Head of caudate nucleus (tissue), 42 donors: ENCODE data around the gene PHLPP2.

Source experiments
- DNase-seq, 42 donors: peaks; one replicate each; pipeline versions ENCODE4 v3.0.0 to v3.0.0-alpha.2; 2020 to 2021; ENCODE audit warnings: mixed read lengths in 7 of 42
- intact Hi-C: fragments of 100-400 bp; cut with DNase I; formaldehyde crosslinking; loops from one replicate; pipeline ENCODE4 v1.15.0; 2022

Gene PHLPP2

DNA sequence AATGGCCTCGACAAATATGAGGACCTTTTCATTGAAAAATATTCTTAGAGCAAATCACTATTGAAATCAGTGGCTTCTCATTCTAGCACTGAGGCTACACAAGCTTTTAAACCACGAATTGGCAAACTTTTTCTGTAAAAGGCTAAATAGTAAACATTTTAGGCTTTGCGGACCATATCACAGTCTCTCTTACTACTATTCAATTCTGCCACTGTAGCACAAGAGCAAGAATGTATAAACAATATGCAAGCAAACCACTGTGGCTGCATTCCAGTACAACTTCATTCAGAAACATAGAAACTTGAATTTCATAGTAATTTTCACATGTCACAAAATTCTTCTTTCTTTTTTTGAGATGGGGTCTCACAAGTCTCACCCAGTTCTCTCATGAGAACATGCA, 49.1 kb downstream of the PHLPP2 start:
- no peak for DNase-seq
- intact Hi-C loops, result no loop called here

DNA sequence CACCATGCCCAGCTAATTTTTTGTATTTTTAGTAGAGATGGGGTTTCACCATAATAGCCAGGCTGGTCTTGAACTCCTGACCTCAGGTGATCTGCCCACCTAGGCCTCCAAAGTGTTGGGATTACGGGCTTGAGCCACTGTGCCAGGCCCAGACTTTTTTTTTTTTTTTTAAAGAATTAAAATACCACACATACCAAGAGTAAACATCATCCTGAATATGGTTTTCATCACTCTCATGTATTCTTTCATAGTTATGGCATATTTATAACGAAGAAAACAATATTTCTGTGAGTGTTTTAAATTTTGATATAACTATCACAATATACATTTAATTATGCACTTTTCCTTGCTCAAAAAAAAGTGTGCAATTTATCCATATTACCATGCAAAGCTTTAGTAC, 50.3 kb downstream of the PHLPP2 start:
- DNase-seq, result no peak
- intact Hi-C loops, result no loop called here

DNA sequence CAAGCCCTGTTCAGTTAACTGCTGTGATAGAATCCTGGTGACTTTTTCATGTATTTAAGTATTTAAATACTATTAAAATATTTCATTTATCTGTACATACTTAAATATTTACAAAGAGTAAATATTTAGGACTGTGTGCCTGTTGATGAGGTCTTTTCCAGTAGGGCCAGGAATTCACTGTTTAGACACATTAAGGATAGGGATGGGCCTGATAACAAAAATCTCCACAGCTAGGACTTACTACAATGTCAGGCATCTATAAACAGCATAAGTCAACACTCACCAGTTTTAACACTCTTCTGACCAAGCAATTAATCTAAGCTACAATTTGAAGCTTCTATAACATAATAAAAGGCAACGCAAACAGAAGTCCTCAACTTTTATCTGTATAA, 50.9 kb downstream of the PHLPP2 start:
- intact Hi-C loops, result no loop called here
- no peak for DNase-seq

DNA sequence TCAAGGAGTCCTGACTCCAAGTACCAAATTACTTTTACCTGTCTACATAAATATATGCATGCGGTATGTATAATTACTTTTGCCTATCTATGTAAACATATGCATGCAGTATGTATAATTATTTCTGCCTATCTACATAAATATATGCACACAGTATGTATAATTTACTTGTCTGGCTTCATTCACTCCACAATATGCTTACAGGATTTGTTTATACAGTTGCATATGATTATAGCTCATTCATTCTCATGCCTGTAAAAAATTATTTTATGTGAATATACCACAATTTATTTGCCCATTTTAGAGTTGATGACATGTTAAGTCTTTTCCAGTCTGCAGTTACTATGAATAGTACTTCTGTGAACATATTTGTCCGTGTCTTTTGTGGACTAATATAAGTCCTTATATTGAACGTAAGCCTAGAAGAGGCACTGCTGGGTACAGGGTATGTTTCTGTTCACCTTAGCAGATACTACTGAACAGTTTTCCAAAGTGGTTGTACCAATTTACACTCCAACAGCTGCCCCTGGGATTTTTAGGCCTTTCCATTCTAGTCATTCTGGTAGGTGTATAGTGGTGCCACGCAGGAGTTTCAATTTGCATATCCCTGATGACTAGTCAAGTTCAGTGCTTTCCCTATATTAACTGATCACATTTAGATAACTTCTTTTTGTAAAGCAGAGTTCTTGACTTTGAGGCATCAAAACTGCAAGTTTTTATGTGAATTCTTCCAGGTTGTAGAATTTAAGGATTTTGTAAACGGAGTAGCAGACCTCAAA, 51.5 kb downstream of the PHLPP2 start:
- no peak for DNase-seq
- intact Hi-C loops, result no loop called here

DNA sequence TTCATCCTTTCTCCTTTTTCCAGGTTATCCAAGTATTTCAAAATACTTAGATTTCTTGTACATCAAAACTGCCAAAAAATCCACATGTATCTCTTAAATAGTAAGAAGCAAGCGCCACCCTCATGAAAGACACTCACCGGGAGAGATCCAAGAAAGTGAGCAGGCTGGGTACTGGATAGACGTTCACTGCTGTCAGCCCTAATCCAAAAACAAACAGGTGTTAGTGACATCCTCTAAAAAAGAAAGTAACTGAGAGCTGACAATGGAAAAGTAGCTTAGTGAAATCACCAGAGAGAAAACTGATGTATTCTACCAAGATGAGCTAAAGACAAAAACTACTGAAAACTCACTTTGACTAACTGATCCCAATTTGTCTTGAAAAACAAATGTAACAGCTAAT, 52.4 kb downstream of the PHLPP2 start:
- intact Hi-C loops, result no loop called here
- DNase-seq, result no peak

DNA sequence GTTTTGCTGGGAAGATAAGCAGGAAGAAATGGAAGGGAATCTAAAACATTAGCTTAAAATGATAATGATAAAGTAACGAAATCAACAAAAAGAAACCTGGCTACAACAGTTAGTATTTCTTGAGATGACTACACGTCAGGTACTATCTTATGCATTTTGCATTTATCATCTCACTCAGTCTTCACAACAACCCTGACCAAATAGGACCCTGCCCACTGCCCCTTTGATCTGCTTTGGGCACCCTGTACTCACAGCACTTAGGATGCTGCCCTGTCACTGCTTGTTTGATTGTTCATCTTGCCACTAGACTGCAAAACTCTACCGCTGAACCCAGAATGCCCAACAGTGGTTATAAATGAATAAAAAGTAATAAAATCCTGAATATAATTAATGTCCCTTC, 53.3 kb downstream of the PHLPP2 start:
- no peak for DNase-seq
- intact Hi-C loops, result no loop called here

DNA sequence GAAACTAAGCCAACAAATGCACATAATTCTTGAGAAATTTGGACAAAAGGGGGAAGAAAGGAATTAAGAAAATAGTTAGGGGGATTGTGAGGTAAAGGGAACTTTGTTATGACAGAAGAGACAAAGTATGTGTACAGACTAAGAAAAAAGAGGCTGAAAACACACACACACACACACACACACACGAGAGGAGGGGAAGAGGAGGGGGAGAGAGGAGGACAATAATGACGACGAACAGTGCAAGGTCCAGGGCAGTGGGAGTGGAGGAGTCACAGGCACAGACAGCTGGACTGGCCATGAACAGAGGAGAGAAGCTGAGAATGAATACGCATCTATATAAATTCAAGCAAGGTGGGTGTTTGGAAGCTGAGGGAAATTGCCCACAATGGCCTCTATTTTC, 54.0 kb downstream of the PHLPP2 start:
- intact Hi-C loops, result no loop called here
- no peak for DNase-seq

DNA sequence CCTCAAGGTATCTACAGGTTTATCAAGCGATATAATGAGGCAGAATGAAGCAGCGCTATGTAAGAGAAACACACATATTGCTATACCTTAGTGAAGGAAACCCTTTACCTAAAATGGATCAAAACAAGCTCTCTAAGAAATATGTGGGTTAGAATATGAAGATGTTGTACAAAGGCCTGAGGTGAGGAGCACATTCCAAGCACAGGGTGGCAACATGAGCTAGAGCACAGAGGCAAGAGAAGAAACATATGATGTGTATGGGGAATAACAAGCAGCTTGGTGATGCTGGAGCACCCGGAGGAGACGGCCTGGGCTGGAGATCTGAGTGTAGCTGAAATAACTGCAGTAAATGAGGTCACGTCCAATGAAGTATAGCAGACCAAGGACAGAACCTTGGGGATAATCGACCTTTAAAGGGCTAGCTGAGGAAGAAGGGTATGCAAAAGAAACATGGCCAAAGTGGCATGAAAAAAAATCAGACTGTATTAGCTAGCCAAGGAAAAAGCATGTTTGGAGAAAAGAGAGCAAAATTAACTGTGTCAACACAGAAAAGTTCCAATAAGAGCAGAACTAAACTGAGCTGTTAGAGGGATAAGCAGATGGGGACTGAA, 54.5 kb downstream of the PHLPP2 start:
- DNase-seq, result no peak
- intact Hi-C loops, result no loop called here

DNA sequence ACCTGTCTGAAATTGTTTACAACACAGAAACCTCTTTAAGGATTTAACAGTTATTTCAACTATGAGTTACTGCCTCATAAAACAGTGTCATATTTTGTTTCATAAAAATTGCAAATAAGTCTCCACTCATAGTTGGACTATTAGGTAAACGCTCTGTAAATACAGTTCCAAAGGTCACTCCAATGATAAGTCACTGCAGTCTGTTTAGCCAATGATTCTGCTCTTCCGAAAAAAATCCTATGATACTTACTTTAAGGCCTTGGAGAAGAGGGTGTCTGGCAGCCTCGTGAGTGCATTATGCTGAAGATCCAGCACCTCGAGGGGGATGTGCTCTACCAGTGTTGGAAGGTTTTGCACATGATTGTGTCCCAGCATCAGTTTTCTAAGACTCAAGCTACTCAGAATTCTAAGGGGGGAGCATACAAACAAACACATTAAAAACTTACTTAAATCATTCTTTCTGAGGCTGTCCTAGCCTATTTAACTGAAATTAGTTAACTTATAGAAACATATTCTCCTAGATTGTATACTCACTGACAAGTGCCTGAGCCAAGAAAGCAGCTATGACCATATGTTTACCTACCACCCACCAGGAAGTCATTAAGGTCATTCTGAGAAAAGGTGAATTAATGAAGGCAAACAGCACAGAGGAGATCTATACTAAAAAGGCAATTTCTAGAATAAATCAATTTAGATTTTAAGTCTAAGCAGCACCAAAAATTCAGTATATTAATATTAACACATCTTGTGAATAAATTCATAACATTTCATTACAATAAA, 57.4 kb downstream of the PHLPP2 start:
- DNase-seq, result no peak
- intact Hi-C loops, result no loop called here

DNA sequence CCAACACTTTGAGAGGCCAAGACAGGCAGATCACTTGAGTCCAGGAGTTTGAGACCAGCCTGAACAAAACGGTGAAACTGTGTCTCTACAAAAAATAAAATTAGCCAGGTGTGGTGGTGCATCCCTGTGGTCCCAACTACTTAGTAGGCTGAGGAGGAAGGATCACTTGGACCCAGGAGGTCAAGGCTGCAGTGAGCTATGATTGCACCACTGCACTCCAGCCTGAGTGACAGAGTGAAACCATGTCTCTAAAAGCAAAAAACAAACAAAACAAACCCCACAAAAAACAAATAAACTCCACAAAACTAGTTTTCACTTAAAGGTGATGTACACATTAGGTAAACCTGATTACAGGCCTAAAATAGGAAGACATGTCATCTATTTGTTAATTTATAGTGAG, 58.2 kb downstream of the PHLPP2 start:
- DNase-seq, result no peak
- intact Hi-C loops, result no loop called here

DNA sequence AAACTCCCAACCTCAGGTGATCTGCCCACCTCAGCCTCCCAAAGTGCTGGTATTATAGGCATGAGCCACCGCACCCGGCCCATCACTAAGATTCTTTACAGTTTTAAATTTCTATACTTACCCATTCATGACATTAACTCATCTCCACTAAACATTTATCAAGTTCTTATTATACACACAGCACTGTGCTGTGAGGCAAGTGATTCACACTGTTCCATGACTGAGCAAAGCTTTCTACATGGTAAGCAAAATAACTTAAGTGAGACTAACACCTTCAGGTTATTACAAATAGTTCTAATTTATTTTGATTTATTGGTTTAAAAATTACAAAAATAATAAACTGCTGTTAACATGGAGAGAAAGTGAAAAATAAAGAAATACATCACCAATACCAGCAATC, 65.0 kb downstream of the PHLPP2 start:
- intact Hi-C loops, result no loop called here
- no peak for DNase-seq

DNA sequence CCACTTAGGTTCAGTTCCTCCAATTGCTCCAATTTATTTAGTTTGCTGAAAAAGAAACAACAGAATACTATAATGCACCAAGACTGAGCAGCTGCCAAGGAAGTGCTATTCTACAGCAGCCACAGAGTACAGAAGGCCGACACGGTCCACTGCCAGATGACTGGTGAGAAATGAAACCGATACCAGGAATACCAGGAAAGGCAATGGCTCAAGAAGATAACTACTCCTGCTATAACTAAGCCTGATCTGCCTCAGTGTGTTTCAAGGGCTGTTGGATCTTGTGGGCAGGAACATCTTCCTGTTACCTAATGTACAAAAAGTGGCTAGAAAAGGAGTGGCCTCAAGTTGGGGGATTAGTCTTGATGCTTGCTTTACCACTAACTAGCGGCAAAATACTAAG, 65.7 kb downstream of the PHLPP2 start:
- no peak for DNase-seq
- intact Hi-C loops, result no loop called here

DNA sequence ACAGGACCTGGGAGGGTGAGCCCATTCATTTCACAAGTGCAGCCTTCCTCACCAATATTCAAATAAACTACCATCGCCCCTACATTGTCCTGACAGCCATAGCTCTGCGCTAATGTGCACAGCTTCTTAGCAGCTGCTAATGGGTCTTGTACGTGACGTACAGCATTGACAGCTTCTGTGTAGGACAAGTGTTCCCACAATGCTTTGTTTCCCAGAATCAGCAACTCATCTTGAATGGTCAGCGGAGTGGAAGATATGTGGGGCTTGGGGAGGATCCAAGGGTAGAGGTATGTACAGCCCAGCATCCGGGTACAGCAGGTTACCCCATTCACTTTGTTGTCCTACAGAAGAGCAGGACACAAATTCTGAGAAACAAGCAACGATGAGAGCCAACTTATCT, 74.8 kb downstream of the PHLPP2 start:
- no peak for DNase-seq
- intact Hi-C loops, result no loop called here

DNA sequence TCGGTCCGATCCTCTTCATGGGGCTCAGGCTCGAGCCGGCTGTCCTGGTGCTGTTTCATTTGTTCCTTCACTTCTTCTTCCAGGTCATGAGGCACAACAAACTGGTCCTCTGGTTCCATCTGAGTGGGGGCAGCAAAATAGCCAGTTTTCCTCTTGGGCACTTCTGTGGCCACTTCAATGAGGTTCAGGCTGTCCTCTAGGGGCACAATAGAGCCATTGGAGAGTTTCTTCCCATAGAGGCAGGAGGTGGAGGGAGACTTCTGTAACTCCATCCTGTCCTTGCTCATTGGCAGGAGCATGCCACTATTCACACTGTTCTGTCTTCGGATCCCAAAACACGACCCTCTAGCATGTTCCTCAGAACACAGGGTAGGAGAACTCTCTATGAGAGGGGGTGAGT, 75.6 kb downstream of the PHLPP2 start:
- intact Hi-C loops, result no loop called here
- DNase-seq, result no peak

DNA sequence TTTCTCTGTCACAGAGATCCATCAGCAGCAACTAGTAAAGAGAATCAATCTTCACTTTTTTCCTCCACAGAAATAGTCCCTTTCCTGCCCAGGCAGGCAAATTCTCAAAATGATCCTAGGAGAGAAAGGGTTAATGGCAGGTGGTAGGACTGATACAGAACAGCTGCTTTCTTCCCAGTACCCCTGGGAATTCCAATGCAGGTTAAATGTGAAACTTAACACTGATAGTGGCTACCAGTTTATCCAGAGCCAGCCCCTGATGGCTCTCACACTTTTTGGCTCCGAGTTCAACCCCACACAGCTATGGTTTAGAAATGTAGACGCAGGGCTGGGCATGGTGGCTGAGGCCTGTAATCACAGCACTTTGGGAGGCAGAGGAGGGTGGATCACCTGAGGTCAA, 76.3 kb downstream of the PHLPP2 start:
- DNase-seq, result no peak
- intact Hi-C loops, result no loop called here

DNA sequence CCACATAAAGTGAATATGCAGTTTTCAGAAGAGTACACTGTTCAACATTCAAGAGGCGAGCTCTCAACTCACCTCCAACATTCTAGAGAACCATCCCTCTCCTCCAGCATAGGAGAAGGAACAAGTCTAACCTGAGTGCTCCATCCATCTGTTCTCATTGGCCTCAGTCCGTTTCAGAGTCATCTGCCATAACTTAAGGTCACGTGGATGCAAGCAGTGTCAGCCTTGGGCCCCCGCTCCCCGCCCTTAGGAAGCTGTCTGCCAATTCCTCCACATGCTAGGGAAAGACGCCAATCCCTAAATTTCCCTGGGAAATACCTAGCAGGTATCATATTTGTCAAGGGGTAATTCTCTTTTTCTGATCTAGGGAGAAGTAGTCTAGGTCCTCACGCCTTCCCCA, 77.1 kb downstream of the PHLPP2 start:
- intact Hi-C loops, result no loop called here
- DNase-seq, result no peak

DNA sequence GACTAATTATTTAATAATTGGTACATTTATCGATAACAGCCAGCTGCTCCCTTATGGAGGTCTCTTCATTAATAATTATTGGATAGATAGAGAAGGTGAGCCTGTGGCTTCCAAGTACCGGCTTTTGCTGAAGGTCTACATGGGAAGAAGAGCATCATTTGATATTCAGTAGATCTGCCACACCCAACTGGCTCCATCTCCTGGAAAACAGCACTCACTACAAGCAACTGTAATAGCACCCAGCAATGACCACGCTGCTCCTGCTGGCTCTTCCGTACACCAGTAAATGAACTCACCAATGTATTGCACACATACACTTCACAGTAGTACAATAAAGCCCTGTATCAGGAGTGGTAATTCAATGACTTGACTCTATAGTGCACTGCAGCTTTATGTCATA, 79.1 kb downstream of the PHLPP2 start:
- peak in 1 of 42 donors; percentile 16 for DNase-seq
- intact Hi-C loops, result no loop called here

DNA sequence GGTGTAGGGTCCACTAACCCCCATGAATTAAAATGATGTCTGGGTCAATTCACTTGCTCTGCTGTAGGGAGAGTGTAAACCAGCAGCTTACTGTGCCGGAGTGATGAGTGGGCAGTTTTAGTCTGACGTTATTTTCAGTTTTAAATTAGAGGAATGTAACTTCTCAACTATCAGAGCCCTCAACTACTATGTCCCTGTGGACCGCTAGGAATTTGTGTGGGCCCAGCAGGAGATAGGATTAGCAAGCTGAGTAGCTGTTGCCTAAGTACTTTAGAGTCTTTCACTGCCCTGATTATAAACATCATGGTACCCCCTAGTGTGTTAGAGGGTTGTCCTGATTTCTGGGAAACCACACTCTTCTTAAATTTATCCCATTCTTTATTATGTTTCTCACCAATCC, 87.1 kb downstream of the PHLPP2 start:
- no peak for DNase-seq
- intact Hi-C loops, result no loop called here

DNA sequence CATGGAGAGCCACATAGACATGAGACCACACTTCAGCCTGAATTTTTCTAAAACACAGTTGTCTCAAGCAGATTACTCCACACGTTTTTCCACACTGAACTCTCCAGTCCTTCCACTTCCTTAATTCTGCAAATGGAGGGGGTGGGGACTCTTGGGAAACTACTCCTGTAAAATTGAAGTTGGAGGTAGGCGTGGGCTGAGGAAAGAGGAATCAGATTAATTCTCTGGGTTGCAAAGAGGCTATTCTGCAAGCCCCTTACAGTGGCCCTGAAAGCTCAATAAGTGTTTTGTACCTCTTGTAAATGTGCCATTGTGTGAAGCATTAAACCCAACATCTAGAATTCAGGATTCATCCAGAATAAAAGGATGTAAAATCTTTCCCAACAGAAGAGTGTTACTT, 88.9 kb downstream of the PHLPP2 start:
- intact Hi-C loops, result no loop called here
- DNase-seq, result no peak

DNA sequence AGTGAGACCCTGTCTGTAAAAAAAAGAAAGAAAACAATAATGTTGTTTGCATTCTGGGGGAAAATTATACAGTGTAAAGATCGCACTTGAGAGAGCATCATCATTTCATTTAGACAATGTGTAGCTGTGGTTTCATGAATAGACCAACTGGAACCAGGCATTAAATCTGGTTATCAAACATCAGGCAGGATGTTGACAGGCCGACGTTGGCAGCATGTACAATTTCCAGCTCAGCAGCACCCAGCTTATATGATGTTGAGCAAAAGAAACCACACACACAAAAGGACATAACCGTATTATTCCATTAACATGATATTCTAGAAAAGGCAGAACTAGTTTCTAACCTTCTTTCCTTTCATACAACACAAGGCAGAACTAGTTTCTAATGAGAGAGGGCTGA, 92.7 kb downstream of the PHLPP2 start:
- intact Hi-C loops, result no loop called here
- no peak for DNase-seq

DNA sequence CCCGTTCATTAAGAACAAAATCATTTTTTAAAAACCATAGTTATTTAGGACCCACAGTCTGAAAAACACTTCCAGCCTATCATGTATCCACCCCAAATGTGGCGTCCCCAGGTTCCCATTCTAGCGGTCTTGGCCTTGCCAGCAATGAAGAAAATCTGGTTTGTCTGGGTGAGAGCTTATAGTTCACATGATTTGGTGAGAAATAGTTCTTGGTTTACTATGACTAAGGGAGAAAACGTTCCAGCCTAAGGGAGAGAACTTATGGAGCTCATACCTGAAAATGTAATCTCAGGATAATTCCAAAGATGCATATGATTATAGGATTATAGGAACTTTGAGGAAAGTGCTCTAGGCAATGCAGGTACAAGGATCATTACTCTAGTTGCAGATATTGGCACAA, 93.7 kb downstream of the PHLPP2 start:
- DNase-seq, result no peak
- intact Hi-C loops, result no loop called here
